ENCODE results near the gene TMEM140. TPM values are rescaled to one million over a fixed set of nuclear protein-coding genes. Genes with fewer than 3 reads are reported as not detected.

Gene TMEM140
- total and polyA plus RNA-seq, 9 of the 15 experiments (the other 6 are each of a cell fraction or from before 2014, with no cell fraction given) = 0.03 to 0.82 (median 0.23) TPM

DNA sequence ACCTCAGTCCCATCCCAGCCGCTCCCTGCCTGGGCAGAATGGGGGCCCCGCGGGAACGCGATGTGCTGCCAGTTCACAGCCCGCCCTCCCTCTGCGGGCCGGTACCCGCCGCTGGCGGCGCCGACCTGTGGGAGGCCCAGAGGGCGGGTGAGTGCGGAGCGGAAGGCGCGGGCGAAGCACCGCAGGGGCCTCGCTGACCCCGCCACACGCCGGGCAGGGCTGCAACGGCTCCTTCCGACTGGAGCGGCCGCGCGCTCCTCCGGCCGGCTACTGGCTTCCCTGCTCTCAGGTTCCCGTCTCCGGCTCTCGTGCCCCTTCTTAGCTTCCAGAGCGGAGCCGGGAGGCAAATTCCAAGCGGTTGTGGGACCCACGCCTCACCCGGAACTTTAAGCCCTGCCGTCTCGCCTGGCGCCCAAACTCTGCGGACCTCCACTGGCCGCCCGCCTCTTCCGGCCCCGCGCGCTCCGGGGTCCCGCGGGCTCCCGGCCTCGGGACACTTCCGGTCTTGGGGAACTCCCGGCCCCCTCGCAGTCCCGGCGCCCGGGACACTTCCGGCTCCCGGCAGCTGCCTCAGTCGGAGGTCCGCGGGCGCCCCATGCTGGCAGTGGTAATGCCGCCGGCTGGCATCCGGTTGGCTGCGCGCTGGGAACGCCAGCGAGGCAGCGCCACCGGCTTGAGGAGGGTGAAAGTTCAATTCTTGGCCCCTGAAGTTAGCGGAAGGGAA is 22.6 kb downstream of the TMEM140 start, which contains the start of gene CYREN (continued):
- TF ChIP-seq, protein P1, sequence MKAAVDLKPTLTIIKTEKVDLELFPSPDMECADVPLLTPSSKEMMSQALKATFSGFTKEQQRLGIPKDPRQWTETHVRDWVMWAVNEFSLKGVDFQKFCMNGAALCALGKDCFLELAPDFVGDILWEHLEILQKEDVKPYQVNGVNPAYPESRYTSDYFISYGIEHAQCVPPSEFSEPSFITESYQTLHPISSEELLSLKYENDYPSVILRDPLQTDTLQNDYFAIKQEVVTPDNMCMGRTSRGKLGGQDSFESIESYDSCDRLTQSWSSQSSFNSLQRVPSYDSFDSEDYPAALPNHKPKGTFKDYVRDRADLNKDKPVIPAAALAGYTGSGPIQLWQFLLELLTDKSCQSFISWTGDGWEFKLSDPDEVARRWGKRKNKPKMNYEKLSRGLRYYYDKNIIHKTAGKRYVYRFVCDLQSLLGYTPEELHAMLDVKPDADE (conservative IDR thresholded peaks at IDR 0.05; ENCODE audit: control insufficient read depth, low read depth, low read length) = peak; percentile 94
- TF ChIP-seq, protein P2, sequence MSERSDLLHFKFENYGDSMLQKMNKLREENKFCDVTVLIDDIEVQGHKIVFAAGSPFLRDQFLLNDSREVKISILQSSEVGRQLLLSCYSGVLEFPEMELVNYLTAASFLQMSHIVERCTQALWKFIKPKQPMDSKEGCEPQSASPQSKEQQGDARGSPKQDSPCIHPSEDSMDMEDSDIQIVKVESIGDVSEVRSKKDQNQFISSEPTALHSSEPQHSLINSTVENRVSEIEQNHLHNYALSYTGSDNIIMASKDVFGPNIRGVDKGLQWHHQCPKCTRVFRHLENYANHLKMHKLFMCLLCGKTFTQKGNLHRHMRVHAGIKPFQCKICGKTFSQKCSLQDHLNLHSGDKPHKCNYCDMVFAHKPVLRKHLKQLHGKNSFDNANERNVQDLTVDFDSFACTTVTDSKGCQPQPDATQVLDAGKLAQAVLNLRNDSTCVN (CRISPR knock-in tag; IDR thresholded peaks at IDR 0.05) = 0 out of 2 replicates have a peak, but pooled peaks have one; percentile 58
- peak; percentile 66 for TF ChIP-seq DACH1 (IDR thresholded peaks at IDR 0.05; ENCODE audit: partially characterized antibody)
- TF ChIP-seq HCFC1 (IDR thresholded peaks at IDR 0.05; ENCODE audit: low read depth, low read length) = peak; percentile 82
- TF ChIP-seq SRSF1 (IDR thresholded peaks at IDR 0.05; ENCODE audit: low read depth, low read length) = peak; percentile 92
- TF ChIP-seq ZNF589 (CRISPR knock-in tag; IDR thresholded peaks at IDR 0.05; ENCODE audit: low read depth) = peak; percentile 82; the same call in 1 of the 2 replicates
- TF ChIP-seq, protein P3, sequence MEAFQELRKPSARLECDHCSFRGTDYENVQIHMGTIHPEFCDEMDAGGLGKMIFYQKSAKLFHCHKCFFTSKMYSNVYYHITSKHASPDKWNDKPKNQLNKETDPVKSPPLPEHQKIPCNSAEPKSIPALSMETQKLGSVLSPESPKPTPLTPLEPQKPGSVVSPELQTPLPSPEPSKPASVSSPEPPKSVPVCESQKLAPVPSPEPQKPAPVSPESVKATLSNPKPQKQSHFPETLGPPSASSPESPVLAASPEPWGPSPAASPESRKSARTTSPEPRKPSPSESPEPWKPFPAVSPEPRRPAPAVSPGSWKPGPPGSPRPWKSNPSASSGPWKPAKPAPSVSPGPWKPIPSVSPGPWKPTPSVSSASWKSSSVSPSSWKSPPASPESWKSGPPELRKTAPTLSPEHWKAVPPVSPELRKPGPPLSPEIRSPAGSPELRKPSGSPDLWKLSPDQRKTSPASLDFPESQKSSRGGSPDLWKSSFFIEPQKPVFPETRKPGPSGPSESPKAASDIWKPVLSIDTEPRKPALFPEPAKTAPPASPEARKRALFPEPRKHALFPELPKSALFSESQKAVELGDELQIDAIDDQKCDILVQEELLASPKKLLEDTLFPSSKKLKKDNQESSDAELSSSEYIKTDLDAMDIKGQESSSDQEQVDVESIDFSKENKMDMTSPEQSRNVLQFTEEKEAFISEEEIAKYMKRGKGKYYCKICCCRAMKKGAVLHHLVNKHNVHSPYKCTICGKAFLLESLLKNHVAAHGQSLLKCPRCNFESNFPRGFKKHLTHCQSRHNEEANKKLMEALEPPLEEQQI (IDR thresholded peaks at IDR 0.05) = peak; percentile 89
- TF ChIP-seq WHSC1 (IDR thresholded peaks at IDR 0.05; ENCODE audit: low read length) = no peak
- TF ChIP-seq, protein P4, sequence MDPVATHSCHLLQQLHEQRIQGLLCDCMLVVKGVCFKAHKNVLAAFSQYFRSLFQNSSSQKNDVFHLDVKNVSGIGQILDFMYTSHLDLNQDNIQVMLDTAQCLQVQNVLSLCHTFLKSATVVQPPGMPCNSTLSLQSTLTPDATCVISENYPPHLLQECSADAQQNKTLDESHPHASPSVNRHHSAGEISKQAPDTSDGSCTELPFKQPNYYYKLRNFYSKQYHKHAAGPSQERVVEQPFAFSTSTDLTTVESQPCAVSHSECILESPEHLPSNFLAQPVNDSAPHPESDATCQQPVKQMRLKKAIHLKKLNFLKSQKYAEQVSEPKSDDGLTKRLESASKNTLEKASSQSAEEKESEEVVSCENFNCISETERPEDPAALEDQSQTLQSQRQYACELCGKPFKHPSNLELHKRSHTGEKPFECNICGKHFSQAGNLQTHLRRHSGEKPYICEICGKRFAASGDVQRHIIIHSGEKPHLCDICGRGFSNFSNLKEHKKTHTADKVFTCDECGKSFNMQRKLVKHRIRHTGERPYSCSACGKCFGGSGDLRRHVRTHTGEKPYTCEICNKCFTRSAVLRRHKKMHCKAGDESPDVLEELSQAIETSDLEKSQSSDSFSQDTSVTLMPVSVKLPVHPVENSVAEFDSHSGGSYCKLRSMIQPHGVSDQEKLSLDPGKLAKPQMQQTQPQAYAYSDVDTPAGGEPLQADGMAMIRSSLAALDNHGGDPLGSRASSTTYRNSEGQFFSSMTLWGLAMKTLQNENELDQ (CRISPR knock-in tag; IDR thresholded peaks at IDR 0.05; ENCODE audit: borderline replicate concordance) = peak; percentile 81
- TF ChIP-seq, protein P5, sequence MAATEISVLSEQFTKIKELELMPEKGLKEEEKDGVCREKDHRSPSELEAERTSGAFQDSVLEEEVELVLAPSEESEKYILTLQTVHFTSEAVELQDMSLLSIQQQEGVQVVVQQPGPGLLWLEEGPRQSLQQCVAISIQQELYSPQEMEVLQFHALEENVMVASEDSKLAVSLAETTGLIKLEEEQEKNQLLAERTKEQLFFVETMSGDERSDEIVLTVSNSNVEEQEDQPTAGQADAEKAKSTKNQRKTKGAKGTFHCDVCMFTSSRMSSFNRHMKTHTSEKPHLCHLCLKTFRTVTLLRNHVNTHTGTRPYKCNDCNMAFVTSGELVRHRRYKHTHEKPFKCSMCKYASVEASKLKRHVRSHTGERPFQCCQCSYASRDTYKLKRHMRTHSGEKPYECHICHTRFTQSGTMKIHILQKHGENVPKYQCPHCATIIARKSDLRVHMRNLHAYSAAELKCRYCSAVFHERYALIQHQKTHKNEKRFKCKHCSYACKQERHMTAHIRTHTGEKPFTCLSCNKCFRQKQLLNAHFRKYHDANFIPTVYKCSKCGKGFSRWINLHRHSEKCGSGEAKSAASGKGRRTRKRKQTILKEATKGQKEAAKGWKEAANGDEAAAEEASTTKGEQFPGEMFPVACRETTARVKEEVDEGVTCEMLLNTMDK (IDR thresholded peaks at IDR 0.05; ENCODE audit: borderline replicate concordance, insufficient read depth, low read depth, low read length, poor library complexity, severe bottlenecking) = peak; percentile 12
- no peak for TF ChIP-seq POLR3G (IDR thresholded peaks at IDR 0.05; ENCODE audit: extremely low read depth, insufficient read length, insufficient replicate concordance)
- TF ChIP-seq CSDE1 (IDR thresholded peaks at IDR 0.05) = 0 out of 4 replicates have a peak, but pooled peaks of 1 of the 2 experiments have one; percentile 30
- TF ChIP-seq ZNF668 (CRISPR knock-in tag; IDR thresholded peaks at IDR 0.05) = 0 out of 2 replicates have a peak, but pooled peaks have one; percentile 32
- peak; percentile 61 for TF ChIP-seq TAF7 (tag; IDR thresholded peaks at IDR 0.05)
- no peak for TF ChIP-seq DNMT1 (IDR thresholded peaks at IDR 0.05)
- TF ChIP-seq CEBPG (CRISPR knock-in tag; IDR thresholded peaks at IDR 0.05) = peak; percentile 51; the same call in 1 of the 2 replicates
- no peak for TF ChIP-seq CEBPG (tag; conservative IDR thresholded peaks at IDR 0.05 in 1 of 2, IDR thresholded peaks at IDR 0.05 in 1 of 2)

Data from K562 (cell line).